OCI-LY1 (cell line): ENCODE results near the gene TNFRSF14.

ENCODE experiments used
- H2AFZ ChIP-seq: fragments of 200-600 bp; sonication (generic), shearing (Covaris generic); 2 replicates; pipeline ENCODE4 v1.6.0; 2014; ENCODE audit warnings: antibody characterized with exemption, mild to moderate bottlenecking, low read length
- H3F3A ChIP-seq: fragments of 200-600 bp; sonication (generic), shearing (Covaris generic); 2 replicates; pipeline ENCODE4 v1.6.0; 2014; ENCODE audit warnings: mild to moderate bottlenecking, antibody characterized with exemption, low read length, moderate library complexity; ENCODE audit not compliant: insufficient read depth
- H3K27ac ChIP-seq: fragments of 200-600 bp; sonication (generic); 2 replicates; pipeline ENCODE4 v1.5.1; 2014; ENCODE audit warnings: low read length, mixed run types, mild to moderate bottlenecking, low read depth; ENCODE audit not compliant: poor library complexity, severe bottlenecking
- H3K27me3 ChIP-seq: fragments of 200-600 bp; sonication (generic); 2 replicates; pipeline ENCODE4 v1.6.0; 2014; ENCODE audit warnings: antibody characterized with exemption, mild to moderate bottlenecking, low read length, moderate library complexity; ENCODE audit not compliant: insufficient read depth
- H3K36me3 ChIP-seq: fragments of 200-600 bp; sonication (generic); 2 replicates; pipeline ENCODE4 v1.6.1; 2014; ENCODE audit warnings: mild to moderate bottlenecking, antibody characterized with exemption, low read length, moderate library complexity, mixed read lengths; ENCODE audit not compliant: insufficient read depth
- H3K4me1 ChIP-seq: fragments of 200-600 bp; sonication (generic); 2 replicates; pipeline ENCODE4 v1.5.1; 2014; ENCODE audit warnings: mild to moderate bottlenecking, low read length, moderate library complexity; ENCODE audit not compliant: insufficient read depth, severe bottlenecking
- H3K4me2 ChIP-seq: fragments of 200-600 bp; sonication (generic), shearing (Covaris generic); 2 replicates; pipeline ENCODE4 v1.6.1; 2014; ENCODE audit warnings: low read length
- H3K4me3 ChIP-seq: fragments of 200-600 bp; sonication (generic); 2 replicates; pipeline ENCODE4 v1.5.1; 2014; ENCODE audit warnings: low read length, low read depth, mild to moderate bottlenecking, mixed read lengths; ENCODE audit not compliant: poor library complexity, severe bottlenecking
- H3K79me2 ChIP-seq: fragments of 200-600 bp; shearing (Covaris generic); 2 replicates; pipeline ENCODE4 v1.6.1; 2016; ENCODE audit warnings: mixed run types, low read length, mixed read lengths; ENCODE audit not compliant: insufficient read depth
- H3K9ac ChIP-seq: fragments of 200-600 bp; sonication (generic), shearing (Covaris generic); 2 replicates; pipeline ENCODE4 v1.6.1; 2014; ENCODE audit warnings: mild to moderate bottlenecking, low read length, mixed read lengths
- H3K9me2 ChIP-seq: fragments of 200-600 bp; sonication (generic), shearing (Covaris generic); 2 replicates; pipeline ENCODE4 v1.6.1; 2014; ENCODE audit warnings: low read depth, mild to moderate bottlenecking, low read length, mixed read lengths
- H3K9me3 ChIP-seq: fragments of 200-600 bp; shearing (Covaris generic); 2 replicates; pipeline ENCODE4 v1.6.1; 2014; ENCODE audit warnings: low read length, mixed read lengths
- H4K20me1 ChIP-seq: fragments of 200-600 bp; sonication (generic), shearing (Covaris generic); 2 replicates; pipeline ENCODE4 v1.6.0; 2016; ENCODE audit warnings: mild to moderate bottlenecking, low read length; ENCODE audit not compliant: insufficient read depth
- EZH2 ChIP-seq: fragments of 200-600 bp; sonication (generic), shearing (Covaris generic); IDR thresholded peaks from 2 replicates; pipeline ENCODE4 v1.8.0; 2017; ENCODE audit warnings: borderline replicate concordance, mixed run types, mild to moderate bottlenecking, antibody characterized with exemption, low read length, moderate library complexity, mixed read lengths
- TF ChIP-seq, protein P1 (sequence below): fragments of 200-600 bp; sonication (generic), shearing (Covaris generic); IDR thresholded peaks from 2 replicates; pipeline ENCODE4 v1.5.1; 2017; ENCODE audit warnings: mild to moderate bottlenecking, antibody characterized with exemption, low read length, moderate library complexity, mixed read lengths

Gene TNFRSF14

DNA sequence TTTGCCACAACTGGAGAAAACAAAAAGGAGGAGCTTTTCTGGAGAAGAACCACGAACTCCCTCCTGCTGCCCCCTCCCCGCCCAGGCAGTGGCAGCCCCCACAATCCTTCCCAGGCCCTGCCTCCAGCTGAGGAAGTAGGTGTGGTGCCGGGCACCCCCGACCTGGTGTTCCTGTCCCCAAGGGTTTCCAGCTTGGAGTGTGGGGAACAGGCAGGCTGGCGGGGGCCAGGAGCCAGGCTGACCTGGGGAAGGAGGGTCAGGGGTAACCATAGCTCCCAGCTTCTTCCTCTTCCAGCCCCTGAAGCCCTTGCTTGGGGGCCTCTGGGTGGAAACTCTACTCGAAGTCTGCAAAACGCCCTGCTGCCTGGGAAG lies 21.9 kb upstream of the TNFRSF14 start:
- Histone ChIP-seq H3K4me1 (no peaks in the 10 kb centered on the region), H3K79me2 (no peaks in the 10 kb centered on the region), H3K4me3 (no peak overlapping the region), H3K4me2 (no peak overlapping the region), H2AFZ (no peak overlapping the region), H3K9me2 (no peaks in the 10 kb centered on the region), H3K36me3 (no peaks in the 10 kb centered on the region), H3K27ac (no peak overlapping the region), H3K9ac (no peak overlapping the region), H4K20me1 (no peaks in the 10 kb centered on the region), H3K27me3 (0 out of 2 replicates have a peak, but pooled peaks cover 15% of the 10 kb centered on the region), H3F3A (no peaks in the 10 kb centered on the region), H3K9me3 (no peaks in the 10 kb centered on the region)
- TF ChIP-seq EZH2, result no peak
- TF ChIP-seq, protein P1, sequence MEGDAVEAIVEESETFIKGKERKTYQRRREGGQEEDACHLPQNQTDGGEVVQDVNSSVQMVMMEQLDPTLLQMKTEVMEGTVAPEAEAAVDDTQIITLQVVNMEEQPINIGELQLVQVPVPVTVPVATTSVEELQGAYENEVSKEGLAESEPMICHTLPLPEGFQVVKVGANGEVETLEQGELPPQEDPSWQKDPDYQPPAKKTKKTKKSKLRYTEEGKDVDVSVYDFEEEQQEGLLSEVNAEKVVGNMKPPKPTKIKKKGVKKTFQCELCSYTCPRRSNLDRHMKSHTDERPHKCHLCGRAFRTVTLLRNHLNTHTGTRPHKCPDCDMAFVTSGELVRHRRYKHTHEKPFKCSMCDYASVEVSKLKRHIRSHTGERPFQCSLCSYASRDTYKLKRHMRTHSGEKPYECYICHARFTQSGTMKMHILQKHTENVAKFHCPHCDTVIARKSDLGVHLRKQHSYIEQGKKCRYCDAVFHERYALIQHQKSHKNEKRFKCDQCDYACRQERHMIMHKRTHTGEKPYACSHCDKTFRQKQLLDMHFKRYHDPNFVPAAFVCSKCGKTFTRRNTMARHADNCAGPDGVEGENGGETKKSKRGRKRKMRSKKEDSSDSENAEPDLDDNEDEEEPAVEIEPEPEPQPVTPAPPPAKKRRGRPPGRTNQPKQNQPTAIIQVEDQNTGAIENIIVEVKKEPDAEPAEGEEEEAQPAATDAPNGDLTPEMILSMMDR, result no peak

DNA sequence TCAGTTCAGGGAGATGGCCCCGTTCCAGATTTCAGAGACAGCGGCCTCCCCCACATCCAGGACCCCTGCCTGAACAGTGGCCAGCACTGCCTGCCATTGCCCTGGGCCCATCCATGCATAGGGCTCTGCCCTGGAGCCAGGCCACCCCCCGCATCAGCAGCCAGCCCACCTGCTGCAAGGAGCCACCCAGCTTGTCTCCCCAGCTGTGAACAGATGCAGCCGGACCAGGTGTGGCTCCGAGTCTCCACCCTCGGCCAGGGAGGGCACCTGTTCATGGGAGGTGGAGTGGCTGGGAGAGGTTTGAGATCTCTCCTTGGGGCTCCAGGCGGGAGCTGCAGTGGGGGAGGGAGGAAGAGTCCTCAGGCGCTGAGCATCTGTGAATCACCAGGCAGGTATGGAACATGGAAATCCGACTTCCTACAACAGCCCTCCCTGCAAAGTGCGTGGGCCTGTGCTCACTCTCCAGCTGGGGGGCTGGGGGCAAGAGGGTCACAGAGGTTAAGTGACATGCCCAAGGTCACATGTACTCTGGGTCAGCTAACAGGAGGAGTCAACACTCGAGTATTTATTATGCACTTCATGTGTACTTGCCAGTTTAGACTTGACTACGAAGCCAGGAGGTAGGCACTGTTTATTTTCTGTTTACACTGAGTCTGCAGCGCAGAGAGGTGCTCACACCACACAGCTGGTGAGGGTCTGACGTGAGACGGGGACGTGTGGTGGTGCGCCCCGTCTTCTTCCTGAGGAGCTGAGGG lies 21.3 kb upstream of the TNFRSF14 start:
- no peak for TF ChIP-seq EZH2
- TF ChIP-seq, protein P1, result no peak
- Histone ChIP-seq H3K27me3 (0 out of 2 replicates have a peak, but pooled peaks cover 15% of the 10 kb centered on the region), H3K9me2 (no peaks in the 10 kb centered on the region), H3K4me3 (no peak overlapping the region), H3K27ac (no peak overlapping the region), H3K36me3 (no peaks in the 10 kb centered on the region), H2AFZ (no peak overlapping the region), H3K4me2 (no peak overlapping the region), H3K4me1 (no peaks in the 10 kb centered on the region), H3K9ac (no peak overlapping the region), H4K20me1 (no peaks in the 10 kb centered on the region), H3K79me2 (no peaks in the 10 kb centered on the region), H3F3A (no peaks in the 10 kb centered on the region), H3K9me3 (no peaks in the 10 kb centered on the region)

DNA sequence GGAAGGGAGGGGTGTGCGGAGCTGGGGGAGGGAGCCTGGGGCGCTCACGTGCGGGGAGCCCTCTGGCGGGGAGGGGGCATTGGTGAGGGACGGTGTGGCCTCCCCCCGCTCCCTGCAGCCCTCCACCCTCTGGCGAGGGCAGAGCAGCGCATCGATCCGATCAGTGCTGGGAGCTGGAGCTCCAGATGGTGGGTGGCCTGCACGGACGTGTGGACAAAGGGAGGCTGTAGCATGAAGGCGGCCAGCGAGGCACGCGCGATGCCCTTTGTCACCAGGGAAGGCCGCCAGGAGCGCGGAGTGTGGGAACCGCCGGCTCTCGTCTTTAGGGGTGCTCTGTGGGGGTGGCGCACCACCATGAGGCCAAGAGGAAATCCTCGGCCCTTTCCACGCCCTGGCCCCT lies 20.7 kb upstream of the TNFRSF14 start:
- no peaks in the 10 kb centered on the region for H3K9me3 ChIP-seq
- no peak overlapping the region for H3K4me3 ChIP-seq
- H3F3A ChIP-seq, result no peaks in the 10 kb centered on the region
- H3K27me3 ChIP-seq, result 0 out of 2 replicates have a peak, but pooled peaks cover 15% of the 10 kb centered on the region
- no peak overlapping the region for H3K27ac ChIP-seq
- no peaks in the 10 kb centered on the region for H4K20me1 ChIP-seq
- no peak overlapping the region for H3K4me2 ChIP-seq
- no peak overlapping the region for H3K9ac ChIP-seq
- no peak overlapping the region for H2AFZ ChIP-seq
- H3K4me1 ChIP-seq, result no peaks in the 10 kb centered on the region
- TF ChIP-seq EZH2, result no peak
- TF ChIP-seq, protein P1, result no peak
- no peaks in the 10 kb centered on the region for H3K9me2 ChIP-seq
- no peaks in the 10 kb centered on the region for H3K79me2 ChIP-seq
- H3K36me3 ChIP-seq, result no peaks in the 10 kb centered on the region
